H1 (cell line): ENCODE results near the gene FARS2. TPM values are rescaled to one million over a fixed set of nuclear protein-coding genes. Genes with fewer than 3 reads are reported as not detected.

ENCODE experiments used
- CTCF ChIA-PET: fragments of 300-600 bp; sonication (Branson Sonifier 250); formaldehyde crosslinking; loops from one replicate; lab custom pipeline; 2021; ENCODE audit not compliant: partially characterized antibody; lab: Charles Lee
- POLR2A ChIA-PET: fragments of 300-600 bp; sonication (Branson Sonifier 250); formaldehyde crosslinking; loops from one replicate; lab custom pipeline; 2021; ENCODE audit warnings: inconsistent platforms; ENCODE audit not compliant: partially characterized antibody; lab: Charles Lee
- DNase-seq, 2 experiments: peaks; one replicate each; pipeline versions ENCODE4 v3.0.0 to v3.0.0-alpha.2; 2010 to 2022; ENCODE audit warnings: low spot score in 2 of 2, low read depth in 1 of 2, mixed read lengths in 1 of 2
- FAIRE-seq: peaks from 2 replicates; lab custom pipeline; 2011; peaks lifted over from hg19 to GRCh38; lab: Jason Lieb, UNC
- H2AFZ ChIP-seq: 2 replicates; pipeline ENCODE4 v1.8.1; 2012; ENCODE audit warnings: low read length, inconsistent platforms
- H2AK5ac ChIP-seq: 2 replicates; pipeline ENCODE4 v1.6.1; 2013; ENCODE audit warnings: low read depth, low read length
- H2BK120ac ChIP-seq: replicated peaks from 2 replicates; pipeline ENCODE3; 2013; ENCODE audit warnings: low read depth, low read length, inconsistent platforms
- H2BK12ac ChIP-seq: 2 replicates; pipeline ENCODE4 v1.6.1; 2013; ENCODE audit warnings: low read depth, low read length
- H2BK15ac ChIP-seq: 2 replicates; pipeline ENCODE4 v1.6.1; 2013; ENCODE audit warnings: low read length
- H2BK20ac ChIP-seq: 2 replicates; pipeline ENCODE4 v1.6.1; 2013; ENCODE audit warnings: low read length
- H2BK5ac ChIP-seq: 2 replicates; pipeline ENCODE4 v1.6.1; 2013; ENCODE audit warnings: low read depth, low read length
- H3K14ac ChIP-seq: 2 replicates; pipeline ENCODE4 v1.6.1; 2013; ENCODE audit warnings: inconsistent platforms; ENCODE audit not compliant: insufficient read length
- H3K18ac ChIP-seq: 2 replicates; pipeline ENCODE4 v1.6.1; 2013; ENCODE audit warnings: low read length; ENCODE audit errors: extremely low read depth
- H3K23ac ChIP-seq: 2 replicates; pipeline ENCODE4 v1.6.1; 2013; ENCODE audit warnings: inconsistent platforms; ENCODE audit not compliant: insufficient read length
- H3K23me2 ChIP-seq: 2 replicates; pipeline ENCODE4 v1.6.1; 2013; ENCODE audit warnings: low read depth, low read length
- H3K27ac ChIP-seq: 2 replicates; pipeline ENCODE4 v1.6.1; 2011; ENCODE audit warnings: low read depth, low read length, inconsistent platforms
- H3K27me3 ChIP-seq, 4 experiments: replicated peaks in 1 of 4; 1 replicate in 1 of 4; 2 replicates in 3 of 4; pipeline versions ENCODE4 v1.6.1 to v1.8.1; 2011 to 2013; ENCODE audit warnings: low read length in 3 of 4, mild to moderate bottlenecking in 3 of 4, inconsistent platforms in 2 of 4, mixed read lengths in 2 of 4, moderate library complexity in 1 of 4; ENCODE audit not compliant: control insufficient read depth in 3 of 4, insufficient read depth in 3 of 4; ENCODE audit errors: extremely low read depth in 1 of 4
- H3K36me3 ChIP-seq, 4 experiments: 2 replicates each; pipeline versions ENCODE4 v1.6.1 to v1.8.1; 2011 to 2013; ENCODE audit warnings: mild to moderate bottlenecking in 4 of 4, low read length in 3 of 4, moderate library complexity in 2 of 4, control low read depth in 1 of 4, inconsistent platforms in 1 of 4; ENCODE audit not compliant: insufficient read depth in 4 of 4, control insufficient read depth in 2 of 4
- H3K4ac ChIP-seq: replicated peaks from 2 replicates; pipeline ENCODE3; 2013; ENCODE audit warnings: low read length, low read depth, mixed read lengths, inconsistent platforms; ENCODE audit not compliant: insufficient read length
- H3K4me1 ChIP-seq, 4 experiments: replicated peaks in 1 of 4; 1 replicate in 1 of 4; 2 replicates in 3 of 4; pipeline versions ENCODE4 v1.6.1 to v1.8.1; 2011 to 2013; ENCODE audit warnings: low read length in 3 of 4, inconsistent platforms in 2 of 4, mixed read lengths in 1 of 4; ENCODE audit not compliant: insufficient read depth in 4 of 4, control insufficient read depth in 3 of 4
- H3K4me2 ChIP-seq, 2 experiments: 2 replicates each; pipeline versions ENCODE4 v1.6.1 to v1.8.1; 2011 to 2013; ENCODE audit warnings: low read depth in 2 of 2, low read length in 2 of 2, control low read depth in 1 of 2, inconsistent platforms in 1 of 2, mild to moderate bottlenecking in 1 of 2; ENCODE audit not compliant: insufficient read depth in 1 of 2
- H3K4me3 ChIP-seq, 4 experiments: fragments of 200-600, 300-600 bp in 1 of 4; sonication (generic), shearing (Covaris generic), sonication (Bioruptor Twin) in 1 of 4; 2 replicates each; pipeline versions ENCODE4 v1.5.1 to v1.8.1; 2011 to 2016; ENCODE audit warnings: low read length in 4 of 4, low read depth in 3 of 4, control low read depth in 2 of 4, inconsistent platforms in 2 of 4, mild to moderate bottlenecking in 2 of 4, mixed read lengths in 1 of 4, moderate library complexity in 1 of 4; ENCODE audit not compliant: insufficient read depth in 2 of 4; ENCODE audit errors: extremely low read depth in 1 of 4
- H3K56ac ChIP-seq: replicated peaks from 2 replicates; pipeline ENCODE3; 2013; ENCODE audit warnings: low read depth, mild to moderate bottlenecking, mixed read lengths, low read length, inconsistent platforms; ENCODE audit not compliant: insufficient read length
- H3K79me1 ChIP-seq: 2 replicates; pipeline ENCODE4 v1.6.1; 2013; ENCODE audit warnings: low read depth, low read length, control low read depth
- H3K79me2 ChIP-seq, 2 experiments: 2 replicates each; pipeline versions ENCODE4 v1.6.1 to v1.8.1; 2012 to 2013; ENCODE audit warnings: low read length in 2 of 2, mild to moderate bottlenecking in 2 of 2, inconsistent platforms in 1 of 2; ENCODE audit not compliant: insufficient read depth in 2 of 2, control insufficient read depth in 1 of 2
- H3K9ac ChIP-seq, 4 experiments: replicated peaks in 1 of 4; 1 replicate in 1 of 4; 2 replicates in 3 of 4; pipeline versions ENCODE4 v1.6.1 to v1.8.1; 2011 to 2013; ENCODE audit warnings: low read depth in 3 of 4, low read length in 3 of 4, control low read depth in 2 of 4, mild to moderate bottlenecking in 2 of 4, moderate library complexity in 2 of 4, inconsistent platforms in 1 of 4; ENCODE audit errors: extremely low read depth in 1 of 4
- H3K9me3 ChIP-seq, 2 experiments: 2 replicates each; pipeline versions ENCODE4 v1.6.1 to v1.8.1; 2012 to 2013; ENCODE audit warnings: mild to moderate bottlenecking in 2 of 2, moderate library complexity in 2 of 2, control low read depth in 1 of 2, inconsistent platforms in 1 of 2, low read depth in 1 of 2, low read length in 1 of 2, mixed read lengths in 1 of 2; ENCODE audit not compliant: insufficient read depth in 2 of 2
- H4K20me1 ChIP-seq, 2 experiments: replicated peaks in 1 of 2; 2 replicates each; pipeline versions ENCODE3 to v1.8.1; 2011 to 2013; ENCODE audit warnings: inconsistent platforms in 2 of 2, low read length in 2 of 2, mild to moderate bottlenecking in 1 of 2; ENCODE audit not compliant: insufficient read depth in 2 of 2, control insufficient read depth in 1 of 2
- H4K5ac ChIP-seq: 2 replicates; pipeline ENCODE4 v1.6.1; 2013; ENCODE audit warnings: low read length, low read depth, mixed read lengths, inconsistent platforms; ENCODE audit not compliant: insufficient read length
- H4K8ac ChIP-seq: 2 replicates; pipeline ENCODE4 v1.8.0; 2013; ENCODE audit warnings: mild to moderate bottlenecking, moderate library complexity, low read length, inconsistent platforms; ENCODE audit not compliant: insufficient read depth; ENCODE audit errors: extremely low read depth
- H4K91ac ChIP-seq: replicated peaks from 2 replicates; pipeline ENCODE3; 2013; ENCODE audit warnings: low read length, mixed read lengths, inconsistent platforms; ENCODE audit not compliant: insufficient read length
- BCL11A ChIP-seq, 2 experiments: IDR thresholded peaks; one replicate each; pipeline ENCODE4 v1.6.1; 2011; ENCODE audit warnings: low read depth in 2 of 2, low read length in 2 of 2, mild to moderate bottlenecking in 2 of 2
- BRCA1 ChIP-seq: IDR thresholded peaks from 2 replicates; pipeline ENCODE4 v1.6.1; 2012; ENCODE audit warnings: low read depth, low read length, improper control_type of control experiment
- CTBP2 ChIP-seq: IDR thresholded peaks from 2 replicates; pipeline ENCODE4 v1.7.0; 2011; ENCODE audit warnings: borderline replicate concordance, mild to moderate bottlenecking, moderate library complexity, mixed read lengths, low read length; ENCODE audit not compliant: insufficient read depth, insufficient read length
- E2F6 ChIP-seq: IDR thresholded peaks from 2 replicates; pipeline ENCODE4 v1.6.1; 2012; ENCODE audit warnings: inconsistent platforms
- HDAC6 ChIP-seq: IDR thresholded peaks from one replicate; pipeline ENCODE4 v1.7.1; 2012; ENCODE audit warnings: low read depth, mild to moderate bottlenecking, inconsistent platforms, low read length, moderate library complexity
- JUND ChIP-seq: IDR thresholded peaks from 2 replicates; pipeline ENCODE4 v1.6.1; 2011; ENCODE audit warnings: mild to moderate bottlenecking, improper control_type of control experiment, low read length
- RAD21 ChIP-seq, 2 experiments: IDR thresholded peaks in 1 of 2; conservative IDR thresholded peaks in 1 of 2; 2 replicates each; pipeline ENCODE4 v1.6.1; 2011; ENCODE audit warnings: low read depth in 2 of 2, low read length in 2 of 2, improper control_type of control experiment in 1 of 2, inconsistent platforms in 1 of 2, mild to moderate bottlenecking in 1 of 2, moderate library complexity in 1 of 2
- TAF1 ChIP-seq: IDR thresholded peaks from 2 replicates; pipeline ENCODE4 v1.6.1; 2011; ENCODE audit warnings: mild to moderate bottlenecking, low read depth, low read length
- WGBS, 2 experiments: shearing (Covaris generic) in 1 of 2; methylation state at CpG; one replicate each; pipeline versions ENCODE4 v1.1.6 to v1.1.7; 2013 to 2015; ENCODE audit warnings: low lambda C conversion rate in 2 of 2, mixed read lengths in 2 of 2, inconsistent platforms in 1 of 2, low coverage in 1 of 2, missing lambda C conversion rate in 1 of 2; ENCODE audit not compliant: insufficient replicate concordance in 2 of 2, insufficient coverage in 1 of 2, insufficient read length in 1 of 2; ENCODE audit errors: extremely low coverage in 1 of 2, missing lambda C conversion rate in 1 of 2; 5-methylcytosine and 5-hydroxymethylcytosine counted together
- polyA plus RNA-seq, 7 experiments: library from polyadenylated mRNA; depleted of rRNA in 3 of 7; stranded (reverse) in 5 of 7; unstranded in 2 of 7; fragments of >200 nt in 5 of 7; fragments of 200-250 nt in 2 of 7; gene quantifications; 1 replicate in 5 of 7; 2 replicates in 1 of 7; 4 replicates in 1 of 7; pipeline versions ENCODE4 v1.2.1 to v1.2.3, GENCODE V29; 2011 to 2013; ENCODE audit warnings: missing spikeins in 2 of 7, mixed read lengths in 2 of 7
- total RNA-seq: library from RNA; stranded (reverse); fragmentation: NEBNext Ultra II Directional; extraction: Animal tissue kit (Norgen Biotek cat#: 25700); gene quantifications from 2 replicates; pipeline ENCODE4 v1.2.1, GENCODE V29; 2021

Gene FARS2
- total and polyA plus RNA-seq, 2 of the 8 experiments (the other 6 are each of a cell fraction or from before 2014, with no cell fraction given), result 11.7 to 14.4 TPM

GRCh38 chr6:5674141-5674540 lies 412.8 kb downstream of the FARS2 start:
- 94% methylated on average over 3 of the region's 3 CpGs; no CpG with 5 or more reads in 1 of the 2 experiments for WGBS, 2 experiments
- FAIRE-seq, result no peak
- POLR2A ChIA-PET, result no interaction called here

More at GRCh38 chr6:5674141-5674540, 412.8 kb downstream of the FARS2 start:
- no peak overlapping the region for H4K5ac ChIP-seq
- H3K23me2 ChIP-seq, result no peaks in the 10 kb centered on the region
- no peaks in the 10 kb centered on the region for H3K36me3 ChIP-seq
- no peaks in the 10 kb centered on the region; the same call in 1 of the 2 replicates for H3K79me1 ChIP-seq
- no peaks in the 10 kb centered on the region for H3K27me3 ChIP-seq
- no peak overlapping the region for H3K18ac ChIP-seq
- H2BK15ac ChIP-seq, result no peak overlapping the region
- H3K9me3 ChIP-seq, result no peaks in the 10 kb centered on the region
- no peak overlapping the region for H2BK20ac ChIP-seq
- no peak overlapping the region for H3K27ac ChIP-seq
- H3K4me2 ChIP-seq, result no peak overlapping the region
- no peak overlapping the region for H3K4me3 ChIP-seq
- no peak overlapping the region for H2BK5ac ChIP-seq
- H3K23ac ChIP-seq, result no peak overlapping the region
- no peak overlapping the region for H3K9ac ChIP-seq
- H4K20me1 ChIP-seq, result no peaks in the 10 kb centered on the region
- no peak overlapping the region for H4K8ac ChIP-seq
- H3K79me2 ChIP-seq, result no peaks in the 10 kb centered on the region
- no peak overlapping the region for H3K14ac ChIP-seq
- CTCF ChIA-PET, result interaction anchor here (1.1 to 1.8 kb wide), 2 partner anchors 11 to 203 kb away, joined by 4 to 5 read pairs; no protein-coding TSS in a partner anchor
- peaks cover 6 to 19% (median 14%) of the 10 kb centered on the region in 4 experiments for H3K4me1 ChIP-seq
- TF ChIP-seq TAF1 (no peak), HDAC6 (no peak), BRCA1 (no peak), E2F6 (no peak), BCL11A (IDR thresholded peaks at IDR 0.05; ENCODE audit: low read depth in 2 of 2, low read length in 2 of 2) (no peak), CTBP2 (no peak), RAD21 (IDR thresholded peaks at IDR 0.05 in 1 of 2, conservative IDR thresholded peaks at IDR 0.05 in 1 of 2; ENCODE audit: low read depth in 2 of 2, low read length in 2 of 2) (no peak), JUND (no peak)
- H2AFZ ChIP-seq, result no peak overlapping the region
- H3K56ac ChIP-seq, result no peak overlapping the region
- no peak overlapping the region for H2BK12ac ChIP-seq
- no peak overlapping the region for H3K4ac ChIP-seq
- H2AK5ac ChIP-seq, result no peak overlapping the region
- no peak for DNase-seq
- H4K91ac ChIP-seq, result no peak overlapping the region
- no peak overlapping the region for H2BK120ac ChIP-seq
